NCI-H2196 (cell line): ENCODE results near the gene TMEM263.
"Not testable (repeated sequence)": the region's sequence is repeated elsewhere in the genome, so short reads cannot be mapped to it uniquely, and the experiment has no call there.

Experiments
- DNase-seq: peaks from one replicate; lab custom pipeline; 2025; ENCODE audit not compliant: unreplicated experiment; lab: John Stamatoyannopoulos, UW

Gene TMEM263

GRCh38 chr12:106955377-106956047, at the start of gene TMEM263:
Gene TMEM263, plus strand, starts transcription at chr12:106955907. Its CDS starts 11,210 bp downstream, at chr12:106967117.
- peak; percentile 96 for DNase-seq

- no peak for DNase-seq
These were observed 49.0 kb upstream of the TMEM263 start for GRCh38 chr12:106906715-106907114.

GRCh38 chr12:106907411-106907810, 48.3 kb upstream of the TMEM263 start:
- no peak for DNase-seq

- no peak for DNase-seq
These were observed 47.9 kb upstream of the TMEM263 start for GRCh38 chr12:106907846-106908245.

GRCh38 chr12:106908561-106908960, 47.1 kb upstream of the TMEM263 start:
- DNase-seq = no peak

- no peak for DNase-seq
These were observed 45.5 kb upstream of the TMEM263 start for GRCh38 chr12:106910202-106910601.

- no peak for DNase-seq
These were observed 44.1 kb upstream of the TMEM263 start for GRCh38 chr12:106911581-106911980.

- DNase-seq = no peak
These were observed 42.3 kb upstream of the TMEM263 start for GRCh38 chr12:106913456-106913855.

- no peak for DNase-seq
These were observed 40.7 kb upstream of the TMEM263 start for GRCh38 chr12:106914796-106915634.

GRCh38 chr12:106915635-106916026, 40.1 kb upstream of the TMEM263 start:
- DNase-seq = no peak

GRCh38 chr12:106917503-106917902, 38.2 kb upstream of the TMEM263 start:
- DNase-seq = no peak

GRCh38 chr12:106918746-106919145, 37.0 kb upstream of the TMEM263 start:
- peak; percentile 19 for DNase-seq

- peak; percentile 64 for DNase-seq
These were observed 35.7 kb upstream of the TMEM263 start for GRCh38 chr12:106919910-106920544.

GRCh38 chr12:106921976-106922375, 33.7 kb upstream of the TMEM263 start:
- not testable (repeated sequence) for DNase-seq

- DNase-seq = not testable (repeated sequence)
These were observed 32.1 kb upstream of the TMEM263 start for GRCh38 chr12:106923594-106923993.

- DNase-seq = no peak
These were observed 31.3 kb upstream of the TMEM263 start for GRCh38 chr12:106924268-106924861.

GRCh38 chr12:106926657-106927056, 29.1 kb upstream of the TMEM263 start:
- DNase-seq = no peak

GRCh38 chr12:106934277-106934676, 21.4 kb upstream of the TMEM263 start:
- no peak for DNase-seq

- DNase-seq = no peak
These were observed 14.1 kb upstream of the TMEM263 start for GRCh38 chr12:106941481-106942156.

- DNase-seq = no peak
These were observed 12.9 kb upstream of the TMEM263 start for GRCh38 chr12:106942775-106943174.
